Activated CD8-positive, alpha-beta memory T cell treated with anti-CD3 and anti-CD28 coated beads, Interleukin-2, amount 50 U/mL, for 24 hours (primary cell): Measurements from ENCODE around the gene TDP2.
"Not testable (repeated sequence)": the region's sequence is repeated elsewhere in the genome, so short reads cannot be mapped to it uniquely, and the experiment has no call there.

Source experiments
- DNase-seq: peaks from one replicate; pipeline ENCODE4 v3.0.0-alpha.2; 2020; ENCODE audit errors: extremely low read depth

The TDP2 gene, protein sequence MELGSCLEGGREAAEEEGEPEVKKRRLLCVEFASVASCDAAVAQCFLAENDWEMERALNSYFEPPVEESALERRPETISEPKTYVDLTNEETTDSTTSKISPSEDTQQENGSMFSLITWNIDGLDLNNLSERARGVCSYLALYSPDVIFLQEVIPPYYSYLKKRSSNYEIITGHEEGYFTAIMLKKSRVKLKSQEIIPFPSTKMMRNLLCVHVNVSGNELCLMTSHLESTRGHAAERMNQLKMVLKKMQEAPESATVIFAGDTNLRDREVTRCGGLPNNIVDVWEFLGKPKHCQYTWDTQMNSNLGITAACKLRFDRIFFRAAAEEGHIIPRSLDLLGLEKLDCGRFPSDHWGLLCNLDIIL

DNA sequence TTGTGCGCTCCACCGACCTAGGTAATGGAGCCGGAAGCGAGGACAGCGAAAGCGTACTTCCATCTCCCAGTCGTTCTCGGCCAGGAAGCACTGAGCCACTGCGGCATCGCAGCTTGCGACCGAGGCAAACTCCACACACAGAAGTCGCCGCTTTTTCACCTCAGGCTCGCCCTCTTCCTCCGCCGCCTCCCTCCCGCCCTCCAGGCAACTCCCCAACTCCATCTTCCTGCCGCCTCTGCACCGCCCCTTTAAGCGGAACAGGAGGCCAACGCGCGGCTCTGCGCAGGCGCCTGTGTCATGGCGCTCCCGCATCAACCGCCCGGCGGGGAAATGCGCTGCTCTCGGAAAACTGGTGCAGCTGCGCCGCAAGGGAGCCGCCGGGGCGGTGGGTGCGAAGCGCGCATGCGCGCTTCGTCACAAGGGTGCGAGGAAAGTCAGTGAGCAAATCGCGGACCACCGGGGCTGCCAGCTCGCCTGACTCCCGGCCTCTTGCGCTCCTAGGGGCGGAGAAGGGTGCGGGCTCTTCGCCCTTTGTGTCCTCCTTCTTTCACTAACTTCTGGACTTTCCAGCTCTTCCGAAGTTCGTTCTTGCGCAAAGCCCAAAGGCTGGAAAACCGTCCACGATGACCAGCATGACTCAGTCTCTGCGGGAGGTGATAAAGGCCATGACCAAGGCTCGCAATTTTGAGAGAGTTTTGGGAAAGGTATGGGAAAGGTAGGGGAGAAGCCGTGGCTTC, at the start of gene TDP2, which contains the start of gene ACOT13:
Gene TDP2, minus strand, starts transcription at position 259 of the 737 bp plus-strand sequence. Its CDS starts 37 bp downstream, at position 222.
Gene ACOT13, plus strand, starts transcription at position 437 of the 737 bp plus-strand sequence. Its CDS starts 187 bp downstream, at position 624.
- DNase-seq: peak; percentile 91

DNA sequence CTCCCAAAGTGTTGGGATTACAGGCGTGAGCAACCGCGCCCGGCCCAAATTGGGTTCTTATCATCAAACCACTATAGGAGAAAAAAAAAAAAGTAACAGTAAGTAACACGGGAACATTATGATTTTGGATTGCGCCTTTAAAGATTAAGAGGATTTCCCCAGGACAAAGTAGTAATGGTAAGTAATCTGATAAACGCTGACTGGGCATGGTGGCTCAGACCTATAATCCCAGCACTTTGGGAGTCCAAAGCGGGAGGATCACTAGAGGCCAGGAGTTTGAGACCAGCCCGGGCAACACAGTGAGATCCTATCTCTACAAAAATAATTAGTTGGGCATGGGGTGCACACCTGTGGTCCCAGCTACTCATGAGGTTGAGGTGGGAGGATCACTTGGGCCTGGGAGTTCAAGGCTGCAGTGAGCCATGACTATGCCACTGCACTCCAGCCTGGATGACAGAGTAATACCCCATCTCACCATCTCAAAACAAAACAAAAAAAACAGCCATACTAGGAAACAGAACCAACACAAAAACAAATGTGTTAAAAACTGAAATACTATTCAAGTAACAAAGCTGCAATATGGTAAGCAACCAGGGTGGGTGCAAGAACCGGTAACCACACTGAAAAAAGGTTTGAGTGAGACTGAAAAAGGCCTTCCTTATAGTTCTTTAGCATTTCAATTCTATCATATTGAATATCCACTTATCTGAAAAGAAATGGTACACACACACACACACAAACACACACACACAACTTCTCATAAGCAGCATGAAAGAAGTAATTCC, 44.0 kb upstream of the TDP2 start:
- no peak for DNase-seq

DNA sequence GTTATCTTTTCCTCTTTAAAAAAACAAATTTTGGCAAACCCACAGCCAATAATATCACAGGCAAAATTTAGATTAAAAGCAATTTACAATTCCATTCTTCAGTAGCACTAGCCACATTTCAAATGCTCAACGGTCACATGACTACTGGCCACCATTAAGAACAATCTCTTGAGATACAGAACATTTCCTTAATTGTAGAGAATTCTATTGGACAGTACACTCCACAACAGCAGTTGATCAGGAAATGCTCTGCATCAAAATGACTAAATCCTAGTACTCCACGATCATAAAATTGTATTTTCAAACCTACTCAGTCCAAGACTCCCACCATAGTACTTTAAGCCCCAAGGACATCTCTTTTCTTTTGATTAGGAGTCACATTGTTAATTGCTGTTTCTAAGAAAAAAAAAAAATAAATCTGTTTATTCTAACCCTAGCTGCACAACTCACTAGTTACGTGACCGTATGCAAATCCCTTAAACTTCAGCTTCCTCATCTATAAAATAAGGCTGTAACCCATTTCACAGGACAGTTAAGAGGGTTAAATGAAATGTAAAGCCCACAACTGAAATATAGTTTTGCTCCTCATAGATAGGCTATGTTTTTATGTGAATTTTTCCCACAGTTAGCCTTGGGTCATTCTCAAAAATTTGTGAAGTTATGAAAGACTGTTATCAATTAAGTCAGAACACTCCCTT, 42.5 kb upstream of the TDP2 start:
- DNase-seq: no peak

DNA sequence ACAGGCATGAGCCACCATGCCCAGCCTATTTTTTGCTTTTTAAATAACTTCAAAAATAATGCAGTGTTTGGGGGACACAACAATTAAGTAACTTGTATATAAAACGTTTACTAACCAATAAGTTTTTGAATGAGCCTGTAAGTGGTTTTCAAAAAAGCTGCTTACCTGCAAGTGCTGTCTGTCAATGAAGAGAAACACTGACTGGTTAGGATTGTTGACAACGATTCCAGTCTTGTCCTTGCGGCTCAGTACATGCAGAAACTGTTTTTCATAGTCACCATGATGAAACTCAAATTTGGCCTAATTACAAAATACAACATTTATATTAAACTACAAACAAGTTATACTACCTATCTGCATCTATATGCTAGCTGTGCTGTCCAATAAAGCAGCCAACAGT, 41.9 kb upstream of the TDP2 start:
- DNase-seq: no peak

DNA sequence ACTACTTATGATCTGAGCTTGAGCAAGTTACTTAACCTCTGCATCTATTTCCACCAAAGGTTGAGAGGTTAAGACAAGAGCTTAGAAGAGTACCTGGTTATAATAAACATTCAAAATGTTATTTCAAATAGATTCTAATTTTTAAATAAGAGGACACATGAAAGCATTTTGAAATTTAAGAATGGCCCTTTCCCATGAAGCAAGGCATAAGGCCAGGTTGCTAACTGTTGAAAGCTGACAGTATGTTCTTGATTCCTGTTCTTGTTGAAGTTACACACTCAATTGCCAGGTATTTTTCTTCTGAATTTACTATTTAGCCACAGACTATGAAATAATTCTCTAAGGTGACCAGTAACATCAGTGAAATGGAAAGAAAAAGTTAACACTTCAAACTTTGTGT, 37.8 kb upstream of the TDP2 start:
- no peak for DNase-seq

DNA sequence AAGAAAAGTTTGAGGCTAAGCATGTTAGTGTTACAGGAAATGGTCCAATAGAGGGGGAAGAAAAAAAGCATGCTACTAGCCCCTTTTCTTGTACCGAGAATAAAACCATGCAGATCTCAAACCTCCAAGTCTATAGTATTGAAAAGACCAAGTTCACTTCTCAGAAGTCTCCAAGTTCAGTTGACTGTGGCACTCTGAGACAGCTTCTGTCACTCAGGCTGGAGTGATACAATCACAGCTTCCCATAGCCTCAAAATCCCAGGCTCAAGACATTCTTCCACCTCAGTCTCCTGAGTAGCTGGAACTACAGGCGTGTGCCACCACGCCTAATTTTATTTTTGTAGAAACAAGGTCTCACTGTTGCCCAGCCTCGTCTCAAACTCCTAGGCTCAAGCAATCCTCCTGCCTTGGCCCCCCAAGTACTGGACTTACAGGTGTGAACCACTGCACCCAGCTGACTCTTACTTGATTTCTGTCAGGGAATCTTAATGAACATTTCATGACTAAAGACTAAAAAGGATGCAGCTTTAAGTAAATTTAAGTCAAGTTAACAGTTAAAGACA, 36.1 kb upstream of the TDP2 start:
- no peak for DNase-seq

DNA sequence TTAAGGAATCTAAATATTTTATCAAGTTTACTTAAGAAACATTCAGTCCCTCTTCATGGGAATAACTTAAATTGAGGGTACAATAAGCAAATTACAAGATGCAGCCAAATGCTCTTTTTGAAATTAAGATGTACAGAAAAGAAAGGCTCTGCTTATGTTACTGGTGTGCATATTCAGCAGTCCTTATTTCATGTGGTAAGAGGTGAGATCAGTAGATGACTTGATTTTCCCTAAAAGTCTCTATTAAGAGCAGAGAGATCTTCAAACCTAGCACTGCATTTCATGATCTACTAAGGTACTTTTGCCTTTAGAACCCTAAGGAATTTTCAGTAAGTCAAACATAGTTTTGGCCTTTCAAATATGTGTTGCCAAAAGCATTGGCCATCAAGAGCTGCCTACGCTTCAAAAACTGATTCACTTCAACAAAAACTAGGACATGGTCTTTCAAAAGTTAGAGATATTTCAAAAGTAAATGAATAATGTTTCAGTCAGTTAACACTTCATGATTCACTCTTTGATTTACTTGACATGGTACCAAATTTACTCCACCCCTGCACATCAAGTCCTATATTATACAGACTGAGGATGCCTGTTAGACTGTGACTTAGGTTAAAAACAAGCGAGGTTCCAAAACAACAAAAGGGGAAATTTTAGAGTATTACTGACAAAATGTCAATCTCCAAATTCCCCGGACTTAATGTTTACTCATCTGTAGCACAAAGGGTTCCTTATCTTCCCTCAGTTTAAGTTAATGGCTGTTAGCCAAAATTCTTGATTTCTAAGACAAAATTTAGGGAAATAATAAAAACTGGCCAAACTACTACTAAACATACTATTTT, 33.0 kb upstream of the TDP2 start:
- DNase-seq: no peak

DNA sequence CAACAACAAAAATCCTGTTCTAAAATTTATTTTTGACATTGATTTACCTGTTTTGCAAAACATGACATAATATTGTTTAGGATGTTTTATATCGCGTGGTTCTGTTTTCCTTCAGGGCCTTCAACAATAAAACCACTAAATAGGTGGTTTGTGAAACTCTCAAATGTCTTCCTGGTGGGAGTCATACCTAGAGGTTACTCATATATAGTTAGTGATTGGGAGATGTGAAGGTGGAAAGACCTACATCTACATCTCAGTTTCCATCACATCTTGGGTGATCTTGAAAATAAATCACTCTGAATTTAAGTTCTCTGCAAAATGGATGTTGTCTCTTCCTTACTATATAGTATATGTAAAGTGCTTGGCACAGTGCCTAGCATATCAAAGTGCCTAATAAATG, 29.4 kb upstream of the TDP2 start:
- DNase-seq: no peak

DNA sequence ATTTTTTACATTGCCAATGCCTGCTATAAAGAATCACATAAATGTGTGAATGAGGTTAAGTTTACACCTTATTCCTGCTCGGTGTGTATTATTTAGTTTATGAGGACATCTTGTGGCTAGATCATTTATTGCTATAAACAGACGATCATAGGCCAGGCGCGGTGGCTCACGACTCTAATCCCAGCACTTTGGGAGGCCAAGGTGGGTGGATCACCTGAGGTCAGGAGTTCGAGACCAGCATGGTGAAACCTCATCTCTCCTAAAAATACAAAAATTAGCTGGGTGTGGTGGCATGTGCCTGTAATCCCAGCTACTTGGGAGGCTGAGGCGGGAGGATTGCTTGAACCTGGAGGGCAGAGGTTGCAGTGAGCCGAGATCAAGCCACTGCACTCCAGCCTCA, 28.9 kb upstream of the TDP2 start:
- DNase-seq: not testable (repeated sequence)

DNA sequence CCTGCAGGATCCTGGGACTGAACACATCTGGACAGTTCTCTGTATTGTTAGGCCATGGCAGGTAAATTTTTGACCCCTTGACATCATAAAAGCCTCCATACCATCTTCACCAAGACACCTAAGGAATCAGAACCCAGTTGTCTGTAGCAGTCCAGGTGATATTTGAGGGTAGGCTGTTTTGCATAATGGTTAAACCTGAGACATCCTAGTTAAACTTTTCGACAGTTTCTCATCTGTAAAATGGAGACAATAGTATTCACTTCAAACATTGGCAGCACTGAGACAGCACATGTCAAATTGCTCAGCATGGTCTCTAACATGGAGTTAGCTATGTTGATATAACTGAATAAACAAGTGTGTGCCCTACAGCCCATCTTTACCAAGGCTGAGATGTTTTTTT, 27.5 kb upstream of the TDP2 start:
- DNase-seq: no peak

DNA sequence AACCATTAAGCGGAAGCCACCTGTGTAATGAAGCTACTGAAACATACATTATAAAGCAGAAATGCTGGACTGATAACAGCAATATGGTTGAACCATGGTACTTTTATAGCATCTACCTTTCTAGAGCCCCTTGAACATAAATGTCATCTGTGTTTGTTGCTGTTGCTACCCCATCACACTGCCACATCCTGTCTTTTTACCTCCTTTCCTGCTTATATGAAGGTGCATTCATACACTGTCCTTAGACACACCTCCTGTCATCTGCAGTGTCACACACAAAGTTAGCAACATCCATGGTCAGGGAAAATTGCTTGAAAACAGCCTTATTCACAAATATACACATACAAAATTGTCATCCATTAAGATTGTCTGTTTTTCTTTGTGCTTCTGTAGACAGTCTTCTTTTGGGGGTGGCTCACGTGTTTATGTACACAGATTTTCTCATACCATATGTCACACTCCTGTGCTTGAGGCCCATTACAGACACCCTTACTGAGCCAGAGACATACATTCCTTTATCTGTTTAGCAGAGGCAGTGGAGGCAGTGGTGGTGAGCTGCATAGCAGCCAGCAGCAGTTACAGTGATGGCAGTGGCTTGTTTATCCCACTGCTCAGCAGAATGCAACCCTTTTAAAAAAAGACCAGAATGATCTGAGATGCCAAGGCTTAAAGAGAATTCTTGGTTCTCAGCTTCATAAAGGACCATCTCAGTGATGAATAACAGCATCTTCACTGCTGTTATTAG, 26.3 kb upstream of the TDP2 start:
- no peak for DNase-seq

DNA sequence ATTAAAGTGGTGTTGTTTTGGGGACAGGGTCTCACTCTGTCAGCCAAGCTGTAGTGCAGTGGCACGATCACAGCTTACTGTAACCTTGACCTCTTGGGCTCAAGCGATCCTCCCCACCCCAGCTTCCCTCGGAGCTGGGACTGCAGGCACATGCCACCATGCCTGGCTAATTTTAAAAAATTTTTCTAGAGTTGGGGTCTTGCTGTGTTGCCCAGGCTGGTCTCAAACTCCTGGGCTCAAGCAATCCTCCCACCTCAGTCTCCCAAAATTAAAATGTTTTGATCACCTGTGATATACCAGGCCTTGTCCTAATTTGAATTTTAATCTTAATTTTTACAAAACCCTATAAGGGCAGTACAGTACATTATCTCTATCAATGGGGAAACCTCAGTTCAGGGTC, 25.7 kb upstream of the TDP2 start:
- no peak for DNase-seq

DNA sequence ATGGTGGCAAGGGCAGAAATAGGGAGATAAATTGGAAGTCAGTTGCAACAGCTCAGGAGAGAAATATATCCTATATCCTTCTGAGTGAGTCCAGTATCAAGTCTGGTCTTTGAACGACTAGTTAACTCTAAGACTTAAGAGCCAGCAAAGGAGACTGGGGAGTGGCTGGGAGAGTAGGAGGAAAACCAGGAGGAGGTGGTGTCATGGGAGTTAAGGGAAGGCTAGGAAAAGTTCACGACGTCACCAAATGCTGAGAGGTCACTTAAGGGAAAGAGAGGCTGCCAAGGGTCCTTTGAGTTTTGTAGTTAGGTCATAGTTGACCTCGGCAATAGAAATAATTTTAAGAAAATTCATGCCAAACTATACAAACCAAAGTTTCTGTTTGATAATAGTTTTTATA, 25.3 kb upstream of the TDP2 start:
- DNase-seq: no peak

DNA sequence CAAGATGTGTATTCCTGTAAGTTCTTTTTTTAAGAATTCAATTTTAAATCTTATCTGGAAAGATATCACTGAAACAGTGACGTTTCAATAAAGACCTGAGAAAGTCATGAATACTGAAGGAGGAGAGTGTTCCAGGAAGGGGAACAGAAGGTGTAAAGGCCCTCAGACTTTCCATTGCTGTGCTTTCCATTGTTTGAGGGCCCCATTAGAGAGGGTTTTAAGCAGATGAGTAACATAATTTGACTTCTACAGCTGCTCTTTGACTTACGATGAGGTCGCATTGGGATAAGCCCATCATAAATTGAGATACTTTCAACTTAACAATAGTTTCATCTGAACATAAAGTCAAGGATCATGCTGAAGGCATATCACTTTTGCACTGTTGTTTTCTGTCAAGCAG, 24.9 kb upstream of the TDP2 start:
- no peak for DNase-seq

DNA sequence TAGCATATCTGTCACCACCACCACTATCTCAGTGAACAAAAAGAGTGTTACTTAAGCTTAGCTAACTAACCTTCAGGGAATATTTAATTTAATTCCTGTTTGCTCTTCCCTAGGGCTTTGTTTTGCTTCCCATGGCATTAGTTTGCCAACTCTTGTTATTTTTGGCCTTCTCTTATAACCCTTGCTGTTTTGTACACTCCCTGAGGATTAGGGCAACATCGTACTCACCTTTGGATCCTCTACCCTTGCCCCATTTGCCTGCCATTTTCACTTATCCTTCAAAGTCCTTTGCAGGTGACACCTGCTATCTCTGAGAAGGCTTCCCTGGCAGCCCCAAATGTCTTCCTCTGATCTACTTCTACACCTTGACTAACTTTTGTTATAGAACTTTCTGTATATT, 23.9 kb upstream of the TDP2 start:
- no peak for DNase-seq

DNA sequence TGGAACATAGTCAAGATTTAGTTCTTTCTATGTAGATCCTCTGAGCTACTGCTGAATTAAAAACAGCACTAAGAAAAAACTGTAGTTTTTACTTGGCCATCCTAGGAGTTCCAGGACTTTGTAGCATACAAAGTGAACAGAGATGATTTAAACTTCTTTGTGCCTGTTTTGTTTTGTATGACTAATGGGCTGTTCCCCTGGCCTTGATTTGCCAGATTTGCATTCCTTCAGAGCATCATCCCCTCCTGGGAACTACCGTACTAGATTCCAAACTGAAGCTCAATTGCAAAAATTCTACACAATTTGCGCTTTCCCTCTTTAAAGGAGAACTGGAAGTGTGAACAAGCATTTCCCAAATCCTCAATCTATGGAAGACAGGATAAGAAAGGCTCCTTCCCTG, 23.3 kb upstream of the TDP2 start:
- DNase-seq: no peak

DNA sequence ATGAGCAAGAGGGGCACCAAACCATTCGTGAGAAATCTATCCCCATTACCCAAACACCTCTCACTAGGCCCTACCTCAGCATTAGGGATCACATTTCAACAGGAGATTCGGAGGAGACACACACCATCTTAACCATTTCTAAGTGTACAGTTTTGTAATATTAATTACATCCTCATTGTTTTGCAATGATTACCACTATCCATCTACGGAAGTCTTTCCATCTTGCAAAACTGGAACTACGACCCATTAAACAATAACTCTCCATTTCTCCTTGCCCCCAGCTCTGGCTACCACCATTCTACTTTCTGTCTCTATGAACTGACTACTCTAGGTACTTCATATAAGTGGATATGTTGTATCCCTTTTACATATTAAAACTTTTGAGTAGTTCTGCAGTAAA, 20.2 kb upstream of the TDP2 start:
- DNase-seq: no peak

DNA sequence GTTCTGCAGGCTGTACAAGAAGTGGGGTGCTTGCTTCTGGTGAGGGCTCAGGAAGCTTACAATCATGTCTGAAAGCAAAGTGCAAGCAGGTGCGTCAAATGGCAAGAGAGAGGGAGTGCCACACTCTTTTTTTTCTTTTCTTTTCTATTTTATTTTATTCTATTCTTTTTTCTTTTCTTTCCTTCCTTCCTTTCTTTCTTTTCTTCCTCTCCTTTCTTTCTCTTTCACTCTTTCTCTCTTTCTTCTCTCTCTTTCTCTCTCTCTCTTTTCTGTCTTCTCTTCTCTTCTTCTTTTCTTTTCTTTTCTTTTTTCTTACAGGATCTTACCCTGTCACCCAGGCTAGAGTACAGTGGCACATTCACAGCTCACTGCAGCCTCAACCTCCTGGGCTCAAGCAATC, 19.7 kb upstream of the TDP2 start:
- DNase-seq: no peak

DNA sequence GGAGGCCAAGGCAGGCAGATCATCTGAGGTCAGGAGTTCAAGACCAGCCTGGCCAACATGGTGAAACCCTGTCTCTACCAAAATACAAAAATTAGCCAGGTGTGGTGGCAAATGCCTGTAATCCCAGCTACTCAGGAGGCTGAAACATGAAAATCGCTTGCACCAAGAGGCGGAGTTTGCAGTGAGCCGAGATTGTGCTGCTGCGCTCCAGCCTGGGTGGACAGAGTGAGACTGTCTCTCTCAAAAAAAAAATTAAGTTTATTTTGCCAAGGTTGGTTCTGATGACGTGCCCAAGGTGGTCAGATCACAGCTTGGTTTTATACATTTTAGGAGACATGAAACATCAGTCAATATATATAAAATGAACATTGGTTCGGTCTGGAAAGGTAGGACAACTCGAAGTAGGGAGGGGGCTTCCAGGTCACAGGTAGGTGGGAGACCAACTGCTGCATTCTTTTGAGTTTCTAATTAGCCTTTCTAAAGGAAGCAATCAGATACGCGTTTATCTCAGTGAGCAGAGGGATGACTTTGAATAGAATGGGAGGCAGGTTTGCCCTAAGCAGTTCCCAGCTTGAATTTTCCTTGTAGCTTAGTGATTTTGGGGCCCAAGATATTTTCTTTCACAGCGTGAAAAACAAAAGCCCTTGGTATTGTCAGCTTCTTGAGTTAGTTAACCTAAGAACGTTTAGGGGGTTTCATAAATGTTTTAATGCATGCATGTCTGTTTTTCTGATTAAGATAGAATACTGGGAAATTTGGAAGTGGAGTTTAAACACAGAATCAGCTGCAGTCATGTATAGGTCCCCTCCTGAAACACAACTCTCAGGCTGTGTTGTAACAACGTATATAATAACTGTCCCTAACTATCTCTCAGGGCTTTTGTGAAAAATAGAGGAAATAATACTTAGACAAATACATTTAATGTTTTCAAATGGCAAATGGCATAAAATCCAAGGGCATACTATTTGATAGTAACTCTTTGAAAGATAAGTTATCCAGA, 16.9 kb upstream of the TDP2 start:
- no peak for DNase-seq
